HPDE6-E6E7 (cell line): ENCODE data around the gene AMMECR1.

Experiments used
- DNase-seq: peaks from one replicate; pipeline ENCODE4 v3.0.0; 2011; ENCODE audit warnings: missing footprints; ENCODE audit errors: extremely low spot score

Gene AMMECR1

DNA sequence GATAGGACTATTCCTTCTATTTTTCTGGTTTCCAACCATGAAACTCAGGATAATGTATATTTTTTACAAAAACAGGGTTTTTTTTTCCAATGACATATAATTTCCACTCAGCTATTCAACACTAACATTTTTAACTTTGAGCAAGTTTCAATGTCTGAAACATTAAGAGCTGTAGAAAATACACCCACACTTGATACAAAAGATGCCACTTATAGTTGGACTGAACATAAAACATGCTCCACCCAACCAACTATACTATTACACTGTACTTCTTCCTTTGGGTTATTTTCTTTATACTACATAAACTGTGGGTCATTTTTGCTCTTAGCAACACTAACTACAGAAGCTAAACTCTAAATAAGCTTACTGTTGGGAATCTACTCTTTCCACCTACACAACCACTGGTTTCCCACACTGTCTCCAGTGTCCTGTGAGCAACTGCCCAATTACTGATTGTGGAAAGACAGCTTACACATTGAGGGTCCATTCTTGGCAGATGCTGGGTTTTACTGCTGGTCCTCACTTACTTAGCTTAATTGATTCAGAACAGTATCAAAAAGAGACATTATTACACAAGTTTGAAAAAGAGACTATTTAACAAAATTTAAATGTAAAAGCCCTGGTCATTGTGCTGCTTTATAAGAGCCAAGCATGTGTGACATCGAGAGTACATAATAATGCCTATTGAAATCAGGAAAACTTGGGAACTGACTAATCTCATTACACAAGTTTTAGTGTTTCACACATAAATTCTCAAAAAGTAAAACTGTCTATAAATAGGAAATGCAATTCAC lies 6.3 kb downstream of the AMMECR1 start:
- no peak for DNase-seq

GRCh38 chrX:110310896-110311295 lies 7.0 kb downstream of the AMMECR1 start:
- DNase-seq = no peak

DNA sequence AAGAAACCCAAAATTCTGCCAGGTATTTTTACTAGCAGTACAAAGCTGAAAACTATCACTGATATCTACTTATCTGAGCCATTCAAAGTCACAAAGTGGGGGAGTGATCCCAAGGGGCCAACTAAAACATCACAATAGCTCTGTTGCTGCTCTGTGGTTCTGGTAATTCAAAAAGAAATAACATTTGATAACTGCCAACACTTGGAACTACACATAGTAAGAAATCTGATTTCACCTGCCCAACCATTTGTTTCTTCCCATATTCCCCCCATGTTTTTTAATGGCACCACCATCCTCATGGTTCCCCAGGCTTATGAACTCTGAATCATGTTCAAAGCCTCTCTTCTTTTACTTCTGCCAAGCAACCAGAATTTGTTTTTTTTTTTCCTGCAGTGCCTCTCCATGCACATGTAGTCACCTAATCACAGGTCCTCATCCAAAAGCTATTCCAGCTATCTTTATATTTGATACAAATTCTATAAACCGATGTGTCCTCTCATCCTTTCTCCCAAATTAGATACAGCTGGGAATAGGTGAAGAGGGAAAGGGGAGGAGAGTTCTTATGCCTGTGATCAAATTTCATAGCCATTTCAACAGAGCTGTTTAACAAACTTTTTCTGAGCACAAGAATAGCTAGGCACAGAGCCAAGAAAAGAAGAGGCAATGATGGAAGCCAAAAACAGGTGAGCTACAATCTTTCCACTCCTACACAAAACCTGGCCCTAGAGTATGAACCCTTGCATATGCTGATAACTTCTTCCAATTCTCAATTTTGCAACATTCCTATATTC lies 7.7 kb downstream of the AMMECR1 start:
- DNase-seq = no peak

- no peak for DNase-seq
These were observed 9.7 kb downstream of the AMMECR1 start for GRCh38 chrX:110308220-110308619.

DNA sequence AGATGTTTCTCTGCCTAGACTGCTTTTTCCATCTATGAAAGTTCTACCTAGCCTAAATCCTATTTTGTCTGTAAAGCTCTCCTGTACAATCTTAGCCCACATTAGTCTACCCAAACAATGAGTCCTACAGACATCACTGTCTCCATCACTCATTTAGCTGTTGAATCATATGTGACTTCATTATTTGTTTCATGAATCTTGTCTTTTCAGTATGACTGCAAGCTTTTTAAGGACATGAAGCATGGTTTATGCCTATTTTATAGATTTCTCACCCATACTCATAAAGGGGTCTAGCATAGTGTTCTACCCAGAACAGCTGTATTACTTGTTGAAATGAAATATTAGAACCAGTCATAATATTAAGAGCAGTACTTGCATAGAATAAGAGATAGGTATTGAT lies 13.0 kb downstream of the AMMECR1 start:
- DNase-seq = no peak

DNA sequence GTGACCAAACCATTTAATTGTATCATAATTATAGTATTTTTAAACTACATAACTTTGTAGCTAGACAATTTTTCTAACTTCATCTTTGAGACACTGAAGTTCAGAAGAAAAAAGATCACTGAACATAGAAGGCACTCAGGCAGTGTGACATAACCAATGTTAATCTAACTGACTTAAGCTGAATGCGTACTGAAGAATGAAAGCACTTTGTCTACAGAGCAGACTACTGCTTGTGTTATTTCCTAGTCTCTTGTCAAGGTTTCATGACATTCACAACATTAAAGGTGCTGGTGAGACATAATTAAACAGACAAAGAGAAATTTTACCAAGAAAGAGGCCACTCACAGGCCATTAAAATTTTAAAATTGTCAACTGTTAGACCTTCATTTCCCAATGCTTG lies 13.5 kb downstream of the AMMECR1 start:
- no peak for DNase-seq

- no peak for DNase-seq
These were observed 14.9 kb downstream of the AMMECR1 start for GRCh38 chrX:110302975-110303374.

- no peak for DNase-seq
These were observed 16.7 kb downstream of the AMMECR1 start for GRCh38 chrX:110301194-110301593.

DNA sequence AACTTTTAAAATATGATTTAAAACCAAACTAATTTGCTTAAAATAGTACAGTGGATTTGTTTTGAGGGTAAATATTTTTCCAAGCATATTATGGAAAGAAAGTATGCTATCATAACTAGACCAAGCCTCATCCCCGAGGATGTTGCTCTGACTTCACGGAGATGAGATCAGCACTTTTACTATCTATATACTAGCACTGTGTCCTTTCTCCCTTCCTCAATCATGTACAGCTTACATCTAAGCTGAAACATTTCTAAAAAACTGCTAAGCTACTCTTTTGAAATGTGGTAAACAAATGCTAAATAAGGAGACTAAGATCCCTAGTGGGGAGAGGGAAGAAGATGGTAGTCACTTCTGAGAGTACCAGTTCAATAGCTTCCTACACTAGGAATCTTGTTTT lies 23.8 kb downstream of the AMMECR1 start:
- no peak for DNase-seq

DNA sequence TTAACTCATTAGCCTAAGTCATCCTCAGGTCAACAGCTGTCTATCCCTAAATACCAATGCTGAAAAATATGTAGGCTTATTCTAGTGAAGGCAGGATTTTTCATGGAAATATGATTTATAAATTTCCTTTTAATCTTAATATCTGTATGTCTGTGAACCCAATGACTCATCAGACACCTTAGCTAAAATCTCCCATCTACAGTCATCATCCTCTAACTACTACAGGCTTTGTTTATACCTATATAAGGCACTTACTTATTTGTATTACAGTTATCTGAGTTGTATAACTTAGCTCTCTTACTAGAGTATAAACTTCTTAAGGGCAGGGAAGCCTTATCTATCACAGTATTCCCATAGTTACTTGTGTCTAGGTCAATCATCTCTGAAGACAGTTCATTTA lies 24.2 kb downstream of the AMMECR1 start:
- DNase-seq = no peak

- no peak for DNase-seq
These were observed 30.3 kb downstream of the AMMECR1 start for GRCh38 chrX:110287605-110288004.

DNA sequence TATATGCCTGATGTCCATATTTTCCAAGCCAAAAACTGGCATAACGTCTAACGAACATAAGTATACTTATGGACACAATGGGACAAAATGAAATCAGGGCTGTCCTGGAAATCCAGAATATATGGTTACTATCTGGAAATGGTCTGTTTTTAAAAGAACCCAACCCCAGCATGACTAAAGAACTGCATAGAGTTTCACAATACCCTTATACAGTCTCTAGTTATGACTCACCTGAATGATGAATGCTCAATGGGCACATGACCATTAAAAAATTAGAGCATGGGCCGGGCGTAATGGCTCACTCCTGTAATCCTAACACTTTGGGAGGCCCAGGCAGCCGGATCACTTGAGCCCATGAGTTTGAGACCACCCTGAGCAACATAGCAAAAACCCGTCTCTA lies 31.8 kb downstream of the AMMECR1 start:
- DNase-seq = peak; percentile 53

- no peak for DNase-seq
These were observed 33.7 kb downstream of the AMMECR1 start for GRCh38 chrX:110284159-110284558.

DNA sequence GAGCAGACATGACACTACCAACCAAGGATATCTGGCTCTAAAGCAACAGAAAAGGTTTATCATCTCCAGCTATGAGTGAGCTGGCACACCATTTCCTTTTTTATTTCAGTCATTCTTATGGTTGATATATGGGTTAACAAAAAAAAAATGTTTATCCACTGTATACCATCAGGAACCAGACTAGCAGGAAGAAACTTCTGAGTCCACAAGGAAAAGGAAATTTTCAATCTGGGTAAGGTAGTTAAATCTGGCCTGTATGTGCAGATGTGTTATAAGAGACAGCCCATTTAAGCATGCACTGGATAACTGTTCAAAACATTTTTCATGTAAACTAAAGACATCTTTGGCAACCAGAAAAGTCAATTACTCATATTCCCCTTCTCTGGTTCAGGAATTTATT lies 35.0 kb downstream of the AMMECR1 start:
- no peak for DNase-seq

DNA sequence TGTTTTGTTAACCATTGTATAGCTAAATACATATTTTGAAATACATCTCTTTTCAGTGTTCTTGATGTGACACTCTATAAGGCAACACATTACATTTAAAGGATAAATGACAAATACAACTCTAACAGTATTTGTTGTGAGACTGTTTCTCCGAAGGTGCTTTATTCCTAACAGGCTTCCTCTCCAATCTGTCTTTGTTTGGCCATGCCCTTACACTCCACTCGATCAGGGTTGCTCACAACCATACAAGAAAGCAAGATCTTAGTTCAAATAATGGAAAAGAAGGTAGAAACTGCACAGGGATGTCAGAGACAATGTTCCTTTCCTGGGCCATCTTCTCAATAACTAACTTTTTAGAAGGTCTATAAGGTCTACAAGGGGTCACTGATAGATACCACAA lies 36.5 kb downstream of the AMMECR1 start:
- DNase-seq = no peak

DNA sequence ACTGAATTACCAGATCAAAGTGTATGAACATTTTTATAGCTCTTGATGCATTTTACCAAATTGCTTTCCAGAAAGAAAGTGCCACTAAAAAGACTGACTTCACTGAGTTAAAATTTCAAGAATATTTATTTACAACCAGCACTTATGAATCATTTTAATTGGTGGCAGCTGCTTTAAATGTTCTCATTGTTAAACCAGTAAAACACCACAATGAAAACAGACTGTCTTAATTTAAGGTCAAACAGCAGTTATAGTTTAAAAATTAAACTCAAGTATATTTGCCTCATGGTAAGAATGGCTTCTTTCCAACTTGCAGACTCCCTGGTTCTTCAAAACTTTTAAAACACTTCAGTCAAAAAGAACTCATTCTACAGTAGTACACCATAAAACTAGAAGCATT lies 36.9 kb downstream of the AMMECR1 start:
- no peak for DNase-seq

GRCh38 chrX:110277609-110278008 lies 40.3 kb downstream of the AMMECR1 start:
- DNase-seq = no peak

DNA sequence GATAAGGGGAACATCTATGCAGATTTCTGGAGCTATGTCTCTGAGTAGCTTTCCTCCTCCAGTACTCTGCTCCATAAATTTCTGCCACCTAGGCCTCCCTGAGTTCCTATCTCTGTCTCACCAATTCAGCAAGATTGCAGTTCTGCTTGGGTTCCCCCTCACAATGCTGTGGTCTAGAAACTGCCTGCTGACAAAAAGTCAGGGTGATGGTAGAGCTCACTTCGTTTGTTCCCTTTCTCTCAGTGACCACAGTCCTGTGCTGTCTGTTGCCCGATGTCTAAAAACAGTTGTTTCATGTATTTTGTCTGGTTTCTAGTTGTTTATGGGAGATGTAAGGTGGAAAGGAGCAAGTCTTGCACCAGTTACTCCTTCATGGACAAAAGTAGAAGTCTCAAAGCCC lies 41.1 kb downstream of the AMMECR1 start:
- DNase-seq = no peak

GRCh38 chrX:110268886-110269285 lies 49.0 kb downstream of the AMMECR1 start:
- no peak for DNase-seq

DNA sequence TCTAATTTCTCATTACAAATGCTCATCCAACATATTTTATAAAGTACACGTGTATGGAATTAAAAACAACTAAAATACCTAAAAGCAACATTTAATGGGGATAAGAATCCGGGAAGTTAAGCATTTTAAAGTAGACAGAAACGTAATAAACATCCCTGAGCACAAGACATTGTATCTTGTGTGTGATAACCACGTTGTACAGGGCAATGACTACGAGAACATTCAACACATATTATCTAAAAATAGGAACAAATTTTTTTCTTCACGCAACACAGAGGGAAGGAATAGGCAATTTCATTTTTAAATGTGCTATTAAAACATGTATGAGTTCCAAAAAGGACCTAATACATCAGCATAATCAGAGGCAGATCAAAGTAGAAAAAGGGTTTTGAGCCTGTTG lies 49.5 kb downstream of the AMMECR1 start:
- DNase-seq = no peak

- no peak for DNase-seq
These were observed 50.0 kb downstream of the AMMECR1 start for GRCh38 chrX:110267874-110268273.

DNA sequence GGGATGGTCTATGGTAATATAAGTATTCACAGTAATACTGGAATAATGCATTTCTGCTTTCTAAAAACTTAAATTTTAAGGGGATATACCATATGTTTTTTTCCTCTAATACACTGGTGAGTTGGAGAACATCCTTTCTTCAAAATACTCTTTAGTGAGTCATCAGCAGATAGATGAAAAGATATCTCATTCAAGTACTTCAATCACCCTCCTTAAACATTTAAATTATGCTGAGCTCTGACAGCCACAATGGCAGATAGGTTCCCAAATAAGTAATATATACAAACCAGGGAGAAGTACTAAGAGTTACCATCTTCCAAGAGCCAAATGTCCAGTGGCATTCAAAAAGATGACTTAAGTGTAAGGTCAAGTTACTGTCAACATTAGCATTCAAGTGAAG lies 52.2 kb downstream of the AMMECR1 start:
- no peak for DNase-seq

DNA sequence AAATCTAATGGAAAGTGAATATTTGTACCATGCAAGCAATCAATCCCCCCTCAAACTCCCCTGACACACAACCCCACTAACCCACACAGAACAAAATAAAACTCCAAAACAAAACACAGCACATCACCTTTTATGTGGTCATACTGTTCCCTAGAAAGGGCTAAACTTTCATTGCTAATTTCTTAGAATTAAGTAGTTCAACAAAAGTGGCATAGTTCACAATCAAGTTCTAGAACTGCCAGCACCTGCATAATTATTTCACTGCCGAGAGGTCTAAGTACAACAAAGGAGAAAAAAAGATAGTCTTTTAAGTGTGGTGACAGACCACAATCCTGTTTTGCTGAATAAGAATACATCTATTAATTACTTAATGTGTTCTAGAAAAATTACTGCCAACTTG lies 58.8 kb downstream of the AMMECR1 start:
- no peak for DNase-seq
